ENCODE measurements around the gene CBARP. TPM values are rescaled to one million over a fixed set of nuclear protein-coding genes. Genes with fewer than 3 reads are reported as not detected.

CBARP gene
- total and polyA plus RNA-seq, 2 of the 13 experiments (the other 11 are each of a cell fraction or from before 2014, with no cell fraction given), result 1.2 to 1.4 TPM

- no peak for TF ChIP-seq ZNF407 (CRISPR knock-in tag; IDR thresholded peaks at IDR 0.05; ENCODE audit: not compliant biosample characterization)
- TF ChIP-seq, protein P1, sequence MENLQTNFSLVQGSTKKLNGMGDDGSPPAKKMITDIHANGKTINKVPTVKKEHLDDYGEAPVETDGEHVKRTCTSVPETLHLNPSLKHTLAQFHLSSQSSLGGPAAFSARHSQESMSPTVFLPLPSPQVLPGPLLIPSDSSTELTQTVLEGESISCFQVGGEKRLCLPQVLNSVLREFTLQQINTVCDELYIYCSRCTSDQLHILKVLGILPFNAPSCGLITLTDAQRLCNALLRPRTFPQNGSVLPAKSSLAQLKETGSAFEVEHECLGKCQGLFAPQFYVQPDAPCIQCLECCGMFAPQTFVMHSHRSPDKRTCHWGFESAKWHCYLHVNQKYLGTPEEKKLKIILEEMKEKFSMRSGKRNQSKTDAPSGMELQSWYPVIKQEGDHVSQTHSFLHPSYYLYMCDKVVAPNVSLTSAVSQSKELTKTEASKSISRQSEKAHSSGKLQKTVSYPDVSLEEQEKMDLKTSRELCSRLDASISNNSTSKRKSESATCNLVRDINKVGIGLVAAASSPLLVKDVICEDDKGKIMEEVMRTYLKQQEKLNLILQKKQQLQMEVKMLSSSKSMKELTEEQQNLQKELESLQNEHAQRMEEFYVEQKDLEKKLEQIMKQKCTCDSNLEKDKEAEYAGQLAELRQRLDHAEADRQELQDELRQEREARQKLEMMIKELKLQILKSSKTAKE (CRISPR knock-in tag; IDR thresholded peaks at IDR 0.05; ENCODE audit: borderline replicate concordance), result no peak; the same call in 1 of the 2 replicates
- peak; percentile 93 for TF ChIP-seq ZBED4 (CRISPR knock-in tag; IDR thresholded peaks at IDR 0.05; ENCODE audit: borderline replicate concordance)
- TF ChIP-seq HNRNPL (IDR thresholded peaks at IDR 0.05; ENCODE audit: low read depth, low read length), result peak; percentile 80
- no peak for TF ChIP-seq ELF4 (CRISPR knock-in tag; IDR thresholded peaks at IDR 0.05; ENCODE audit: borderline replicate concordance)
- peak; percentile 96; the same call in 1 of the 2 replicates for TF ChIP-seq ZNF235 (CRISPR knock-in tag; IDR thresholded peaks at IDR 0.05; ENCODE audit: borderline replicate concordance)
- TF ChIP-seq SALL1 (CRISPR knock-in tag; IDR thresholded peaks at IDR 0.05), result peak; percentile 58; the same call in 1 of the 2 replicates
- no peak for TF ChIP-seq ZSCAN9 (CRISPR knock-in tag; IDR thresholded peaks at IDR 0.05; ENCODE audit: borderline replicate concordance)
- 0 out of 2 replicates have a peak, but pooled peaks have one; percentile 69 for TF ChIP-seq ZNF790 (CRISPR knock-in tag; IDR thresholded peaks at IDR 0.05; ENCODE audit: borderline replicate concordance)
These were observed 10.5 kb upstream of the CBARP start, which contains the start of gene MIDN (continued) for GRCh38 chr19:1248139-1248785.
